HepG2 (cell line): Measurements from ENCODE around the gene FKBP10. TPM values are rescaled to one million over a fixed set of nuclear protein-coding genes. Genes with fewer than 3 reads are reported as not detected.

Experiments used
- FOXK1 ChIP-seq: sonication (generic); formaldehyde crosslinking; IDR thresholded peaks from 2 replicates; pipeline ENCODE4 v1.4.0; 2020; ENCODE audit warnings: low read depth, missing genetic modification reagents, borderline replicate concordance
- HDAC2 ChIP-seq: sonication (generic); formaldehyde crosslinking; IDR thresholded peaks from 2 replicates; pipeline ENCODE4 v1.4.0; 2020; ENCODE audit warnings: missing genetic modification reagents
- HOXA5 ChIP-seq: sonication (generic); formaldehyde crosslinking; IDR thresholded peaks from 2 replicates; pipeline ENCODE4 v1.4.0; 2020; ENCODE audit warnings: missing genetic modification reagents
- KAT7 ChIP-seq: IDR thresholded peaks from 2 replicates; pipeline ENCODE4 v1.6.1; 2018; ENCODE audit warnings: borderline replicate concordance, missing compliant biosample characterization
- KLF15 ChIP-seq: sonication (generic); formaldehyde crosslinking; IDR thresholded peaks from 2 replicates; pipeline ENCODE4 v1.8.1; 2023; ENCODE audit warnings: borderline replicate concordance, mild to moderate bottlenecking, inconsistent platforms, missing genetic modification reagents, mixed read lengths
- MAFG ChIP-seq: sonication (generic); formaldehyde crosslinking; IDR thresholded peaks from 2 replicates; pipeline ENCODE4 v1.5.1; 2020; ENCODE audit warnings: mild to moderate bottlenecking, missing genetic modification reagents
- MED1 ChIP-seq: sonication (generic); formaldehyde crosslinking; IDR thresholded peaks from 2 replicates; pipeline ENCODE4 v1.4.0; 2020; ENCODE audit warnings: missing genetic modification reagents
- NONO ChIP-seq, 2 experiments: fragments of 450-650 bp in 1 of 2; sonication (generic) in 1 of 2; formaldehyde crosslinking in 1 of 2; IDR thresholded peaks in 1 of 2; conservative IDR thresholded peaks in 1 of 2; 2 replicates each; pipeline versions ENCODE4 v1.6.1 to v1.8.0; 2017 to 2022; ENCODE audit warnings: mild to moderate bottlenecking in 1 of 2, missing genetic modification reagents in 1 of 2, moderate library complexity in 1 of 2
- SNAI1 ChIP-seq: sonication (generic); formaldehyde crosslinking; IDR thresholded peaks from 2 replicates; pipeline ENCODE4 v1.5.0; 2020; ENCODE audit warnings: mild to moderate bottlenecking, missing genetic modification reagents, borderline replicate concordance
- ZC3H4 ChIP-seq: sonication (generic); formaldehyde crosslinking; IDR thresholded peaks from 2 replicates; pipeline ENCODE4 v1.4.0; 2020; ENCODE audit warnings: missing genetic modification reagents, borderline replicate concordance
- ZIK1 ChIP-seq: sonication (generic); formaldehyde crosslinking; IDR thresholded peaks from 2 replicates; pipeline ENCODE4 v1.5.0; 2020; ENCODE audit warnings: mild to moderate bottlenecking, low read depth, missing genetic modification reagents, borderline replicate concordance
- ZNF615 ChIP-seq: sonication (generic); formaldehyde crosslinking; IDR thresholded peaks from 2 replicates; pipeline ENCODE4 v1.5.0; 2020; ENCODE audit warnings: mild to moderate bottlenecking, missing genetic modification reagents, borderline replicate concordance
- ZNF674 ChIP-seq: sonication (generic); formaldehyde crosslinking; IDR thresholded peaks from 2 replicates; pipeline ENCODE4 v1.5.0; 2020; ENCODE audit warnings: low read depth, mild to moderate bottlenecking, missing genetic modification reagents
- ZNF773 ChIP-seq: sonication (generic); formaldehyde crosslinking; IDR thresholded peaks from 2 replicates; pipeline ENCODE4 v1.4.0; 2020; ENCODE audit warnings: missing genetic modification reagents, borderline replicate concordance
- ZNF782 ChIP-seq: sonication (generic); formaldehyde crosslinking; IDR thresholded peaks from 2 replicates; pipeline ENCODE4 v1.4.0; 2020; ENCODE audit warnings: missing genetic modification reagents, mild to moderate bottlenecking, borderline replicate concordance
- ZNF841 ChIP-seq: sonication (generic); formaldehyde crosslinking; IDR thresholded peaks from 2 replicates; pipeline ENCODE4 v1.8.1; 2023; ENCODE audit warnings: missing genetic modification reagents, borderline replicate concordance
- polyA plus RNA-seq, 8 experiments: library from polyadenylated mRNA; depleted of rRNA in 3 of 8; stranded (reverse) in 7 of 8; unstranded in 1 of 8; fragments of >200 nt; fragmentation: Illumina TruSeq in 4 of 8; extraction: Trizol in 4 of 8; gene quantifications; 2 replicates each; pipeline versions ENCODE4 v1.2.1 to v1.2.3, GENCODE V29; 2011 to 2016; ENCODE audit warnings: low read depth in 4 of 8, missing spikeins in 1 of 8, mixed read lengths in 1 of 8; ENCODE audit not compliant: insufficient read depth in 1 of 8
- total RNA-seq, 5 experiments: library from RNA; depleted of rRNA; stranded (reverse); fragments of >200 nt; fragmentation: Illumina TruSeq; extraction: Trizol; gene quantifications; 2 replicates each; pipeline ENCODE4 v1.2.3, GENCODE V29; 2016; ENCODE audit warnings: low read depth in 1 of 5
- TF ChIP-seq, protein P1 (sequence below): sonication (generic); formaldehyde crosslinking; IDR thresholded peaks from 2 replicates; pipeline ENCODE4 v1.9.0; 2021; ENCODE audit warnings: mild to moderate bottlenecking, missing genetic modification reagents
- TF ChIP-seq, protein P2 (sequence below): sonication (generic); formaldehyde crosslinking; IDR thresholded peaks from 2 replicates; pipeline ENCODE4 v1.5.0; 2020; ENCODE audit warnings: mild to moderate bottlenecking, missing genetic modification reagents, borderline replicate concordance
- TF ChIP-seq, protein P3 (sequence below): sonication (generic); formaldehyde crosslinking; IDR thresholded peaks from 2 replicates; pipeline ENCODE4 v1.9.0; 2022; ENCODE audit warnings: low read depth, missing genetic modification reagents

The FKBP10 gene
- total and polyA plus RNA-seq, 2 of the 13 experiments (the other 11 are each of a cell fraction or from before 2014, with no cell fraction given), result 149 to 573 TPM

DNA sequence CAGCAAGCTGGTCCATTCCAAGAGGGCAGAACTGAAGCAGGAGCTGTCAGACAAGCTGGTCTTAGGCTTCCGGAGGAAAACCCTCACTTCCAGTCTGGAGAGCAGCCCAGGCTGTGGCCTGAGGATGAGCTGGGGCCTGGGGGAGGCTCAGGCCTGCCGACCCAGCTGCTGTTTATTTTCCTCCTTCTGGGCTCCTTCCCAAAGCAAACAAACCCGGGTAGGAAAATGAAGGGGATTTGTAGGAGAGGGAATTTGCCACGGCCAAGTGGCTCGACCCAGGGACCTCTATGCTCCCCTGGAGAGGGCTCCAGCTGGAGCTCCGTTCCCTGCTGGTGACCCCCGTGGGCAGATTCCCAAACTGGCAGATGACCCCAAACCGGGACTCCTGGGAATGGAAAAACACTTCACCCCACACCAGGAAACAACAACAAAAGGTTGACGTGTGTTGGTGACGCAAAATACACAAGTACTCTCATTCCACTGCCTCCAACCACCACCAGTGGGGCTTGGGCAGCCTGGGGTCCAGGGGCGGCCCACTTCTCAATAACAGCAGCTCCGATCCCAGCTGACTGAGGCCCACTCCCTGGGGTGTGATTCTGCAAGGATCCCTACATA, 35.1 kb upstream of the FKBP10 start (continued):
- TF ChIP-seq KAT7 (CRISPR knock-in tag) (peak; percentile 78; the same call in 1 of the 2 replicates), ZNF773 (CRISPR knock-in tag) (no peak), HOXA5 (CRISPR knock-in tag) (peak; percentile 92), HDAC2 (CRISPR knock-in tag) (0 out of 2 replicates have a peak, but pooled peaks have one; percentile 7), MED1 (CRISPR knock-in tag) (peak; percentile 70), ZNF674 (CRISPR knock-in tag) (no peak), ZC3H4 (no peak), SNAI1 (CRISPR knock-in tag) (no peak), FOXK1 (CRISPR knock-in tag) (peak; percentile 62; the same call in 1 of the 2 replicates), MAFG (CRISPR knock-in tag) (no peak), KLF15 (CRISPR knock-in tag) (peak; percentile 61; the same call in 1 of the 2 replicates), ZIK1 (CRISPR knock-in tag) (no peak; the same call in 1 of the 2 replicates), NONO (IDR thresholded peaks at IDR 0.05) (no peak), NONO (CRISPR knock-in tag; conservative IDR thresholded peaks at IDR 0.05) (no peak), ZNF615 (CRISPR knock-in tag) (no peak), ZNF841 (no peak), ZNF782 (CRISPR knock-in tag) (no peak)
- TF ChIP-seq, protein P1, sequence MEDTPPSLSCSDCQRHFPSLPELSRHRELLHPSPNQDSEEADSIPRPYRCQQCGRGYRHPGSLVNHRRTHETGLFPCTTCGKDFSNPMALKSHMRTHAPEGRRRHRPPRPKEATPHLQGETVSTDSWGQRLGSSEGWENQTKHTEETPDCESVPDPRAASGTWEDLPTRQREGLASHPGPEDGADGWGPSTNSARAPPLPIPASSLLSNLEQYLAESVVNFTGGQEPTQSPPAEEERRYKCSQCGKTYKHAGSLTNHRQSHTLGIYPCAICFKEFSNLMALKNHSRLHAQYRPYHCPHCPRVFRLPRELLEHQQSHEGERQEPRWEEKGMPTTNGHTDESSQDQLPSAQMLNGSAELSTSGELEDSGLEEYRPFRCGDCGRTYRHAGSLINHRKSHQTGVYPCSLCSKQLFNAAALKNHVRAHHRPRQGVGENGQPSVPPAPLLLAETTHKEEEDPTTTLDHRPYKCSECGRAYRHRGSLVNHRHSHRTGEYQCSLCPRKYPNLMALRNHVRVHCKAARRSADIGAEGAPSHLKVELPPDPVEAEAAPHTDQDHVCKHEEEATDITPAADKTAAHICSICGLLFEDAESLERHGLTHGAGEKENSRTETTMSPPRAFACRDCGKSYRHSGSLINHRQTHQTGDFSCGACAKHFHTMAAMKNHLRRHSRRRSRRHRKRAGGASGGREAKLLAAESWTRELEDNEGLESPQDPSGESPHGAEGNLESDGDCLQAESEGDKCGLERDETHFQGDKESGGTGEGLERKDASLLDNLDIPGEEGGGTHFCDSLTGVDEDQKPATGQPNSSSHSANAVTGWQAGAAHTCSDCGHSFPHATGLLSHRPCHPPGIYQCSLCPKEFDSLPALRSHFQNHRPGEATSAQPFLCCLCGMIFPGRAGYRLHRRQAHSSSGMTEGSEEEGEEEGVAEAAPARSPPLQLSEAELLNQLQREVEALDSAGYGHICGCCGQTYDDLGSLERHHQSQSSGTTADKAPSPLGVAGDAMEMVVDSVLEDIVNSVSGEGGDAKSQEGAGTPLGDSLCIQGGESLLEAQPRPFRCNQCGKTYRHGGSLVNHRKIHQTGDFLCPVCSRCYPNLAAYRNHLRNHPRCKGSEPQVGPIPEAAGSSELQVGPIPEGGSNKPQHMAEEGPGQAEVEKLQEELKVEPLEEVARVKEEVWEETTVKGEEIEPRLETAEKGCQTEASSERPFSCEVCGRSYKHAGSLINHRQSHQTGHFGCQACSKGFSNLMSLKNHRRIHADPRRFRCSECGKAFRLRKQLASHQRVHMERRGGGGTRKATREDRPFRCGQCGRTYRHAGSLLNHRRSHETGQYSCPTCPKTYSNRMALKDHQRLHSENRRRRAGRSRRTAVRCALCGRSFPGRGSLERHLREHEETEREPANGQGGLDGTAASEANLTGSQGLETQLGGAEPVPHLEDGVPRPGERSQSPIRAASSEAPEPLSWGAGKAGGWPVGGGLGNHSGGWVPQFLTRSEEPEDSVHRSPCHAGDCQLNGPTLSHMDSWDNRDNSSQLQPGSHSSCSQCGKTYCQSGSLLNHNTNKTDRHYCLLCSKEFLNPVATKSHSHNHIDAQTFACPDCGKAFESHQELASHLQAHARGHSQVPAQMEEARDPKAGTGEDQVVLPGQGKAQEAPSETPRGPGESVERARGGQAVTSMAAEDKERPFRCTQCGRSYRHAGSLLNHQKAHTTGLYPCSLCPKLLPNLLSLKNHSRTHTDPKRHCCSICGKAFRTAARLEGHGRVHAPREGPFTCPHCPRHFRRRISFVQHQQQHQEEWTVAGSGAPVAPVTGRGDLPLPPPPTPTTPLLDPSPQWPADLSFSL (CRISPR knock-in tag), result 0 out of 2 replicates have a peak, but pooled peaks have one; percentile 49
- TF ChIP-seq, protein P2, sequence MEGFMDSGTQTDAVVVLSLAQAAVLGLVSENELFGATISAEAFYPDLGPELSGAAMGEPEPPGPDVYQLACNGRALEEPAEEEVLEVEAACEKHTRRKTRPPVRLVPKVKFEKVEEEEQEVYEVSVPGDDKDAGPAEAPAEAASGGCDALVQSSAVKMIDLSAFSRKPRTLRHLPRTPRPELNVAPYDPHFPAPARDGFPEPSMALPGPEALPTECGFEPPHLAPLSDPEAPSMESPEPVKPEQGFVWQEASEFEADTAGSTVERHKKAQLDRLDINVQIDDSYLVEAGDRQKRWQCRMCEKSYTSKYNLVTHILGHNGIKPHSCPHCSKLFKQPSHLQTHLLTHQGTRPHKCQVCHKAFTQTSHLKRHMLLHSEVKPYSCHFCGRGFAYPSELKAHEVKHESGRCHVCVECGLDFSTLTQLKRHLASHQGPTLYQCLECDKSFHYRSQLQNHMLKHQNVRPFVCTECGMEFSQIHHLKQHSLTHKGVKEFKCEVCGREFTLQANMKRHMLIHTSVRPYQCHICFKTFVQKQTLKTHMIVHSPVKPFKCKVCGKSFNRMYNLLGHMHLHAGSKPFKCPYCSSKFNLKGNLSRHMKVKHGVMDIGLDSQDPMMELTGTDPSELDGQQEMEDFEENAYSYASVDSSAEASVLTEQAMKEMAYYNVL (CRISPR knock-in tag), result peak; percentile 85
- TF ChIP-seq, protein P3, sequence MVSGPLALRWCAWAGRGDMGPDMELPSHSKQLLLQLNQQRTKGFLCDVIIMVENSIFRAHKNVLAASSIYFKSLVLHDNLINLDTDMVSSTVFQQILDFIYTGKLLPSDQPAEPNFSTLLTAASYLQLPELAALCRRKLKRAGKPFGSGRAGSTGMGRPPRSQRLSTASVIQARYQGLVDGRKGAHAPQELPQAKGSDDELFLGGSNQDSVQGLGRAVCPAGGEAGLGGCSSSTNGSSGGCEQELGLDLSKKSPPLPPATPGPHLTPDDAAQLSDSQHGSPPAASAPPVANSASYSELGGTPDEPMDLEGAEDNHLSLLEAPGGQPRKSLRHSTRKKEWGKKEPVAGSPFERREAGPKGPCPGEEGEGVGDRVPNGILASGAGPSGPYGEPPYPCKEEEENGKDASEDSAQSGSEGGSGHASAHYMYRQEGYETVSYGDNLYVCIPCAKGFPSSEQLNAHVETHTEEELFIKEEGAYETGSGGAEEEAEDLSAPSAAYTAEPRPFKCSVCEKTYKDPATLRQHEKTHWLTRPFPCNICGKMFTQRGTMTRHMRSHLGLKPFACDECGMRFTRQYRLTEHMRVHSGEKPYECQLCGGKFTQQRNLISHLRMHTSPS (CRISPR knock-in tag), result no peak; the same call in 1 of the 2 replicates
